ENCODE data around the gene SRPK2.
"Not testable (repeated sequence)": the region's sequence is repeated elsewhere in the genome, so short reads cannot be mapped to it uniquely, and the experiment has no call there.

SRPK2 gene

DNA sequence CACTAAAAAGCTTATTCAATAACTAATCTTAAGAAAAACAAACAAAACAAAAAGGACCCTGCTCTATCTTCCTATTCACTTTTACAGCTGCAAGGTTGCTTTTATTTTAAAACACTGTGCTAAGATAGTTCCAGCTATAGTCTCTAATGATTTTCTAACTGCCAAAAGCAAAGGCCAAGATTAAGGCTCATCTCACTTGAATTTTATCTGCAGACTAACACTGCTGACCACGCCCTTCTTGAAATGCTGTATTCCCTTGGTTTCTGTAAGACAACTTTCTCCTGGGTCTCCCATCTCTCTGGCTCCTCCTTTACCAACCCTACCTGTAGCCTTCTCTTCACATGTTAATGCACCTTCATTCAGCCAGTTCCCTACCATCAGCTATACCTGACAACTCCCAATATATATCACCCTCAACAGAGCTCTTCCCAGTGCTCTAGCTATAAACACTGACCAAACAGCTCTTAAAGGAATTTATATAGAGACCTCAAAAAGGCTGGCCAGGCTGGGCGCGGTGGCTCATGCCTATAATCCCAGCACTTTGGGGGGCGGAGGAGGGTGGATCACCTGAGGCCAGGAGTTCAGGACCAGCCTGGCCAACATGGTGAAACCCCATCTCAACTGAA, 11.7 kb downstream of the SRPK2 start:
- in situ Hi-C loops (cut with HindIII; ENCODE audit: low sequenced_read_pairs): no loop called here

GRCh38 chr7:105369944-105370343, 18.8 kb downstream of the SRPK2 start:
- in situ Hi-C loops (cut with HindIII; ENCODE audit: low sequenced_read_pairs): no loop called here
- no peak for DNase-seq (ENCODE audit: low read depth, low spot score)
- H3K4me3 ChIP-seq (ENCODE audit: low read depth, low read length): no peak overlapping the region
- no peak for TF ChIP-seq CTCF (IDR thresholded peaks at IDR 0.05; ENCODE audit: low read depth, low read length)

More for the DNA sequence above, 11.7 kb downstream of the SRPK2 start:
- no peak for DNase-seq (ENCODE audit: low read depth, low spot score)
- no peak overlapping the region for H3K4me3 ChIP-seq (ENCODE audit: low read depth, low read length)
- TF ChIP-seq CTCF (IDR thresholded peaks at IDR 0.05; ENCODE audit: low read depth, low read length): no peak

DNA sequence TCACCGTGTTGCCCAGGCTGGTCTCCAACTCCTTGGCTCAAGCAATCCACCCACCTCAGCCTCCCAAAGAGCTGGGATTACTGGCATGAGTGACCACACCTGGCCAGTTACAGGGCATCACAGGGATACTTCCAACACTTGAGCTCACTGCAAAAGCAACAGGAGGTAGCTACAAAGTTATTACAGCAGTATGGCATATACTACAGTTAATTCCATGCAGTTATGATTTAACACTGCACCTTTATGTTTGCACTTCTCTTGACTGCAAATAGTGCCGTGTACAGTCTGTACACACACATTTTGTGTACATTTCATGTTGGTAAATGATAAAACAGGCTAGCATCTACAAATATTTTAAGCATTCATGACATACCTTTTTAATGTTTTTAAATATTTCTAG, 21.3 kb downstream of the SRPK2 start:
- no peak for DNase-seq (ENCODE audit: low read depth, low spot score)
- H3K4me3 ChIP-seq (ENCODE audit: low read depth, low read length): no peak overlapping the region
- no peak for TF ChIP-seq CTCF (IDR thresholded peaks at IDR 0.05; ENCODE audit: low read depth, low read length)
- in situ Hi-C loops (cut with HindIII; ENCODE audit: low sequenced_read_pairs): no loop called here

GRCh38 chr7:105365541-105366534, 22.9 kb downstream of the SRPK2 start:
- no peak for DNase-seq (ENCODE audit: low read depth, low spot score)
- in situ Hi-C loops (cut with HindIII; ENCODE audit: low sequenced_read_pairs): no loop called here
- no peak for TF ChIP-seq CTCF (IDR thresholded peaks at IDR 0.05; ENCODE audit: low read depth, low read length)
- H3K4me3 ChIP-seq (ENCODE audit: low read depth, low read length): no peak overlapping the region

GRCh38 chr7:105364684-105365083, 24.0 kb downstream of the SRPK2 start:
- in situ Hi-C loops (cut with HindIII; ENCODE audit: low sequenced_read_pairs): no loop called here
- TF ChIP-seq CTCF (IDR thresholded peaks at IDR 0.05; ENCODE audit: low read depth, low read length): no peak
- DNase-seq (ENCODE audit: low read depth, low spot score): no peak
- H3K4me3 ChIP-seq (ENCODE audit: low read depth, low read length): no peak overlapping the region

DNA sequence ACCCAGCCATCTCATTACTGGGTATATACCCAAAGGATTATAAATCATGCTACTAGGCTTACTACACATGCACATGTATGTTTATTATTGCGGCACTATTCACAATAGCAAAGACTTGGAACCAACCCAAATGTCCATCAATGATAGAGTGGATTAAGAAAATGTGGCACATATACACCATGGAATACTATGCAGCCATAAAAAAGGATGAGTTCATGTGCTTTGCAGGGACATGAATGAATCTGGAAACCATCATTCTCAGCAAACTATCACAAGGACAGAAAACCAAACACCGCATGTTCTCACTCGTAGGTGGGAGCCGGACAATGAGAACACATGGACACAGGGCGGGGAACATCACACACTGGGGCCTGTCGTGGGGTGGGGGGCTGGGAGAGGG, 25.1 kb downstream of the SRPK2 start:
- H3K4me3 ChIP-seq (ENCODE audit: low read depth, low read length); DNase-seq (ENCODE audit: low read depth, low spot score); in situ Hi-C loops (cut with HindIII; ENCODE audit: low sequenced_read_pairs): not testable (repeated sequence)

GRCh38 chr7:105362685-105363084, 26.0 kb downstream of the SRPK2 start:
- DNase-seq (ENCODE audit: low read depth, low spot score); in situ Hi-C loops (cut with HindIII; ENCODE audit: low sequenced_read_pairs); H3K4me3 ChIP-seq (ENCODE audit: low read depth, low read length): not testable (repeated sequence)

DNA sequence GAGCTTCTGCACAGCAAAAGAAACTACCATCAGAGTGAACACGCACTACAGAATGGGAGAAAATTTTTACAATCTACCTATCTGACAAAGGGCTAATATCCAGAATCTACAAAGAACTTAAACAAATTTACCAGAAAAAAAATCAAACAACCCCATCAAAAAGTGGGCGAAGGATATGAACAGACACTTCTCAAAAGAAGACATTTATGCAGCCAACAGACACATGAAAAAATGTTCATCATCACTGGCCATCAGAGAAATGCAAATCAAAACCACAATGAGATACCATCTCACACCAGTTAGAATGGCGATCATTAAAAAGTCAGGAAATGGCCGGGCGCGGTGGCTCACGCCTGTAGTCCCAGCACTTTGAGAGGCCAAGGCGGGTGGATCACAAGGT, 26.7 kb downstream of the SRPK2 start:
- DNase-seq (ENCODE audit: low read depth, low spot score); in situ Hi-C loops (cut with HindIII; ENCODE audit: low sequenced_read_pairs); H3K4me3 ChIP-seq (ENCODE audit: low read depth, low read length): not testable (repeated sequence)

GRCh38 chr7:105360149-105360548, 28.6 kb downstream of the SRPK2 start:
- H3K4me3 ChIP-seq (ENCODE audit: low read depth, low read length); in situ Hi-C loops (cut with HindIII; ENCODE audit: low sequenced_read_pairs); DNase-seq (ENCODE audit: low read depth, low spot score): not testable (repeated sequence)
